HG03095 (cell line): ENCODE data around the gene OGFOD2.

Source experiments
- ATAC-seq: cut with Tn5 transposase; IDR thresholded peaks from one replicate; pipeline ENCODE4 v1.9.1; 2021; ENCODE audit warnings: moderate library complexity; ENCODE audit not compliant: unreplicated experiment

Gene OGFOD2

GRCh38 chr12:122988036-122988435, 13.0 kb downstream of the OGFOD2 start:
- no peak for ATAC-seq

GRCh38 chr12:122988612-122989212, 13.7 kb downstream of the OGFOD2 start:
- ATAC-seq, result no peak

- ATAC-seq, result no peak
These were observed 14.3 kb downstream of the OGFOD2 start for GRCh38 chr12:122989225-122989839.

GRCh38 chr12:122989874-122990419, 14.9 kb downstream of the OGFOD2 start:
- no peak for ATAC-seq

GRCh38 chr12:122990561-122990960, 15.5 kb downstream of the OGFOD2 start:
- no peak for ATAC-seq

GRCh38 chr12:122990961-122991622, 16.0 kb downstream of the OGFOD2 start:
- ATAC-seq, result no peak

- no peak for ATAC-seq
These were observed 16.7 kb downstream of the OGFOD2 start for GRCh38 chr12:122991623-122992275.

- ATAC-seq, result no peak
These were observed 17.3 kb downstream of the OGFOD2 start for GRCh38 chr12:122992386-122992785.

- ATAC-seq, result no peak
These were observed 19.2 kb downstream of the OGFOD2 start for GRCh38 chr12:122994140-122994675.

GRCh38 chr12:122994781-122995502, 19.9 kb downstream of the OGFOD2 start:
- no peak for ATAC-seq

- ATAC-seq, result no peak
These were observed 20.6 kb downstream of the OGFOD2 start for GRCh38 chr12:122995503-122996187.

- no peak for ATAC-seq
These were observed 21.2 kb downstream of the OGFOD2 start for GRCh38 chr12:122996188-122996601.

GRCh38 chr12:122996621-122997342, 21.7 kb downstream of the OGFOD2 start:
- no peak for ATAC-seq

- no peak for ATAC-seq
These were observed 22.6 kb downstream of the OGFOD2 start for GRCh38 chr12:122997343-122998250.

GRCh38 chr12:122998316-122998715, 23.3 kb downstream of the OGFOD2 start:
- ATAC-seq, result no peak

- no peak for ATAC-seq
These were observed 24.3 kb downstream of the OGFOD2 start for GRCh38 chr12:122999196-122999946.

GRCh38 chr12:122999986-123000420, 25.0 kb downstream of the OGFOD2 start:
- ATAC-seq, result no peak

GRCh38 chr12:123000578-123000977, 25.5 kb downstream of the OGFOD2 start:
- ATAC-seq, result no peak
